Body of pancreas (tissue), 4 donors: ENCODE measurements around the gene ALG3. TPM values are rescaled to one million over a fixed set of nuclear protein-coding genes. Genes with fewer than 3 reads are reported as not detected.

Experiments used
- ATAC-seq: fragments of 150-250 bp; one replicate; pipeline ENCODE4 v1.9.1; 2016
- DNase-seq, 4 donors: peaks; one replicate each; pipeline ENCODE4 v3.0.0-alpha.2; 2019
- H3K27ac ChIP-seq, 4 donors: fragments of 200-600 bp; sonication (generic); 1 replicate in 3 of 4; 2 replicates in 1 of 4; pipeline versions ENCODE4 v1.5.1 to v1.6.1; 2016 to 2019; ENCODE audit warnings: mild to moderate bottlenecking in 1 of 4, mixed read lengths in 1 of 4, moderate library complexity in 1 of 4
- H3K27me3 ChIP-seq, 2 donors: fragments of 200-600 bp; sonication (generic); one replicate each; pipeline ENCODE4 v1.6.0; 2016; ENCODE audit warnings: mild to moderate bottlenecking in 1 of 2
- H3K36me3 ChIP-seq, 2 donors: fragments of 200-600 bp; sonication (generic); replicated peaks in 1 of 2; 2 replicates each; pipeline ENCODE4 v1.5.1; 2016; ENCODE audit warnings: low read depth in 2 of 2; ENCODE audit not compliant: insufficient read depth in 1 of 2
- H3K4me1 ChIP-seq: fragments of 200-600 bp; sonication (generic); one replicate; pipeline ENCODE4 v1.6.0; 2016
- H3K4me3 ChIP-seq, 2 donors: fragments of 200-600 bp; sonication (generic); 1 replicate in 1 of 2; 2 replicates in 1 of 2; pipeline ENCODE4 v1.5.1; 2016 to 2019
- H3K9me3 ChIP-seq, 3 donors: fragments of 200-600 bp; sonication (generic); 1 replicate in 2 of 3; 2 replicates in 1 of 3; pipeline ENCODE4 v1.5.1; 2016
- POLR2A ChIP-seq, 3 donors: fragments of 450-650 bp; IDR thresholded peaks; one replicate each; pipeline ENCODE4 v1.6.1; 2016; ENCODE audit warnings: antibody characterized with exemption in 3 of 3, mild to moderate bottlenecking in 2 of 3
- WGBS, 2 donors: methylation state at CpG; one replicate each; pipeline ENCODE4 v1.1.5; 2017; 5-methylcytosine and 5-hydroxymethylcytosine counted together
- intact Hi-C: fragments of 100-400 bp; cut with DNase I; formaldehyde crosslinking; loops from one replicate; pipeline ENCODE4 v1.15.1; 2023
- total RNA-seq, 2 donors: library from RNA; depleted of rRNA; stranded (reverse); fragments of >200 nt; gene quantifications; one replicate each; pipeline ENCODE4 v1.1.0, GENCODE V29; 2016
- TF ChIP-seq, protein P1 (sequence below), 7 experiments: fragments of 450-650 bp in 4 of 7; fragments of 200-600 bp in 3 of 7; sonication (generic) in 3 of 7; IDR thresholded peaks; one replicate each; pipeline ENCODE4 v1.5.1; 2016 to 2019; ENCODE audit warnings: antibody characterized with exemption in 7 of 7

The ALG3 gene
- total RNA-seq, 2 donors from 2014 or later = 32.4 to 67.6 TPM

GRCh38 chr3:184209146-184209923 lies 39.4 kb downstream of the ALG3 start:
- Histone ChIP-seq H3K4me3 (no peak overlapping the region), H3K4me1 (no peaks in the 10 kb centered on the region), H3K27me3 (no peaks in the 10 kb centered on the region), H3K27ac (no peak overlapping the region), H3K9me3 (no peaks in the 10 kb centered on the region), H3K36me3 (no peaks in the 10 kb centered on the region)
- intact Hi-C loops = no loop called here
- 47 to 49% methylated on average over 11 of the region's 11 CpGs for WGBS, 2 donors
- ATAC-seq (no peak), DNase-seq (no peak)
- TF ChIP-seq POLR2A (IDR thresholded peaks at IDR 0.05) = no peak
- TF ChIP-seq, protein P1, sequence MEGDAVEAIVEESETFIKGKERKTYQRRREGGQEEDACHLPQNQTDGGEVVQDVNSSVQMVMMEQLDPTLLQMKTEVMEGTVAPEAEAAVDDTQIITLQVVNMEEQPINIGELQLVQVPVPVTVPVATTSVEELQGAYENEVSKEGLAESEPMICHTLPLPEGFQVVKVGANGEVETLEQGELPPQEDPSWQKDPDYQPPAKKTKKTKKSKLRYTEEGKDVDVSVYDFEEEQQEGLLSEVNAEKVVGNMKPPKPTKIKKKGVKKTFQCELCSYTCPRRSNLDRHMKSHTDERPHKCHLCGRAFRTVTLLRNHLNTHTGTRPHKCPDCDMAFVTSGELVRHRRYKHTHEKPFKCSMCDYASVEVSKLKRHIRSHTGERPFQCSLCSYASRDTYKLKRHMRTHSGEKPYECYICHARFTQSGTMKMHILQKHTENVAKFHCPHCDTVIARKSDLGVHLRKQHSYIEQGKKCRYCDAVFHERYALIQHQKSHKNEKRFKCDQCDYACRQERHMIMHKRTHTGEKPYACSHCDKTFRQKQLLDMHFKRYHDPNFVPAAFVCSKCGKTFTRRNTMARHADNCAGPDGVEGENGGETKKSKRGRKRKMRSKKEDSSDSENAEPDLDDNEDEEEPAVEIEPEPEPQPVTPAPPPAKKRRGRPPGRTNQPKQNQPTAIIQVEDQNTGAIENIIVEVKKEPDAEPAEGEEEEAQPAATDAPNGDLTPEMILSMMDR (IDR thresholded peaks at IDR 0.05) = no peak

DNA sequence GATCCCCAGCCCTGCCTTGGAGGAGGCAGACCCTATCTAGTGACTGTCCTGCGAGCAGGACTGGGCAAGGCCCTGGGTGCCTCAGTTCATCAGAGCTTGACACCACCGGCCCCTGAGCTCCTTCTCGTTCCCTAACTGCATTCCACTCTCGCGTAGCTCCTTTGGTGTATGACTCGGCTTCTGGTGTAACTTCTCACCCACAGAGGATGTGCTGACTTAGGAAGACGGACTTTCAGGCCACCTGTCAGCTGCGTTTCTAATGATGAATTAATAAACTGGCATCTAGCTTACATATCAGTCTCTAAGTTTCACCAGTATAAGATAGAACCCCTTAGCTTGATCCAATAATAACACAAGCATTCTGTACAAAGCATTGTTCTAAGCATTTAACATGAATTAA lies 45.2 kb downstream of the ALG3 start:
- ATAC-seq (no peak), DNase-seq (no peak)
- TF ChIP-seq, protein P1 (IDR thresholded peaks at IDR 0.05) = no peak
- TF ChIP-seq POLR2A (IDR thresholded peaks at IDR 0.05) = no peak
- intact Hi-C loops = no loop called here
- Histone ChIP-seq H3K4me1 (no peaks in the 10 kb centered on the region), H3K27ac (no peak overlapping the region), H3K27me3 (no peaks in the 10 kb centered on the region), H3K4me3 (no peak overlapping the region), H3K36me3 (no peaks in the 10 kb centered on the region), H3K9me3 (no peaks in the 10 kb centered on the region)
- WGBS, 2 donors = 78 to 80% methylated on average over 6 to 8 of the region's 8 CpGs

DNA sequence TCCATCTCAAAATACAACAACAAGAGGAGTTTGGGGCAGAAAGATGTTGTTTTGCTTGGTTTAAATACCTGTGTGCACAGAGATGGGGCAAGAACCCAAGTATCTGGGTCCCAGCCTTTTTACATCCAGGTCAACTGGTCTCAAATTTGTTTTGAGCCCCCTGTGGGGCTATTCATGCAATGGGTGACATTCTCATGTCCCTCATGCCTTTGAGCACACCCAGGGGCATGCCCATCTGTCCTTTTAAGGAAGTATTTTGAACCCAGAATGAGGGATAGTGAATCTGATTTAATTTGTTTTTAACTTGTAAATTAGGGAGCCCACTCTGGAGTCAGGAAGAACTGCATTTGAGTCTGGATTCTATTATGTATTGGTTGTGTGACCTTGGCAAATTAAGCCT lies 47.9 kb downstream of the ALG3 start:
- no peak for ATAC-seq
- TF ChIP-seq, protein P1 (IDR thresholded peaks at IDR 0.05) = no peak
- no peak for TF ChIP-seq POLR2A (IDR thresholded peaks at IDR 0.05)

GRCh38 chr3:184198509-184198908 lies 50.3 kb downstream of the ALG3 start:
- 79 to 84% methylated on average over 8 to 9 of the region's 9 CpGs for whole genome bisulfite sequencing, 2 donors
- no peaks in the 10 kb centered on the region for H3K9me3 ChIP-seq
- H3K4me1 ChIP-seq = peaks cover 6% of the 10 kb centered on the region
- no peak for ATAC-seq
- no peaks in the 10 kb centered on the region for H3K27me3 ChIP-seq
- no peak for TF ChIP-seq POLR2A (IDR thresholded peaks at IDR 0.05)
- H3K36me3 ChIP-seq = peaks cover 8 to 12% of the 10 kb centered on the region in 2 donors
- no peak overlapping the region for H3K4me3 ChIP-seq
- DNase-seq = no peak
- intact Hi-C loops = no loop called here
- no peak overlapping the region for H3K27ac ChIP-seq

More for the DNA sequence above, 47.9 kb downstream of the ALG3 start:
- Histone ChIP-seq H3K36me3 (no peaks in the 10 kb centered on the region), H3K4me3 (no peak overlapping the region), H3K27me3 (no peaks in the 10 kb centered on the region), H3K4me1 (peaks cover 6% of the 10 kb centered on the region), H3K27ac (no peak overlapping the region), H3K9me3 (no peaks in the 10 kb centered on the region)
- intact Hi-C loops = no loop called here
- no peak for DNase-seq

DNA sequence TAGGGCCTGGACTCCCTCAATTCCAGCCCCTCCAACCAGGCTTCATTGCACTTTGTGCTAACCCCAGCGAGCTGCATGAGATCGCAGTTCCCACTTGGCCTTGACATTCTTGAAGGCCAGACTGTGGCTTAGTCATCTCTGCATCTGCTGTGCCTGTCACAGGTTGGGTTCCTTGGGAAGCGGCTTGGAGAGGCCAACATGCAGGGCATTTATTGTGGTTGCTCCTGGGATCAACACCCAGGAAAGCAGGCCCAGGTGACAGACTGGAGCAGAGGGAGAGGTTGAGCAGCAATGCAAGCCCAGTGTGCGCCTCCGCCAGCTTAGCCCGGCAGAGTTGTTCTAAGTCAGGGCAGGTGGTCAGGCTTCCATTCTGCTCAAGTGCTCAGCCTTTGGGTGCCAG lies 52.2 kb downstream of the ALG3 start:
- Histone ChIP-seq H3K36me3 (peaks cover 22 to 24% of the 10 kb centered on the region in 2 donors), H3K4me3 (no peak overlapping the region), H3K9me3 (no peaks in the 10 kb centered on the region), H3K4me1 (peaks cover 6% of the 10 kb centered on the region), H3K27me3 (no peaks in the 10 kb centered on the region), H3K27ac (no peak overlapping the region)
- TF ChIP-seq, protein P1 (IDR thresholded peaks at IDR 0.05) = no peak
- TF ChIP-seq POLR2A (IDR thresholded peaks at IDR 0.05) = no peak
- WGBS, 2 donors = 60 to 81% methylated on average over 6 of the region's 6 CpGs
- intact Hi-C loops = no loop called here
- ATAC-seq (peak; percentile 43), DNase-seq (peak in 1 of 4 donors; percentile 31)
